ENCODE results near the gene TP53I3.
A peak's percentile ranks its signal among the peaks of the same experiment; 100 is the strongest.
"Not testable (repeated sequence)": the region's sequence is repeated elsewhere in the genome, so short reads cannot be mapped to it uniquely, and the experiment has no call there.

TP53I3 gene

GRCh38 chr2:24102677-24103076 lies 18.0 kb upstream of the TP53I3 start:
- H3K4me3 ChIP-seq (ENCODE audit: low read depth, low read length) = no peak overlapping the region
- TF ChIP-seq CTCF (IDR thresholded peaks at IDR 0.05; ENCODE audit: insufficient read depth, low read depth, low read length, missing control alignments) = no peak
- DNase-seq (ENCODE audit: low read depth) = no peak

GRCh38 chr2:24101992-24102391 lies 17.4 kb upstream of the TP53I3 start:
- no peak overlapping the region for H3K4me3 ChIP-seq (ENCODE audit: low read depth, low read length)
- no peak for TF ChIP-seq CTCF (IDR thresholded peaks at IDR 0.05; ENCODE audit: insufficient read depth, low read depth, low read length, missing control alignments)
- no peak for DNase-seq (ENCODE audit: low read depth)

- not testable (repeated sequence) for DNase-seq (ENCODE audit: low read depth); H3K4me3 ChIP-seq (ENCODE audit: low read depth, low read length)
Measured at GRCh38 chr2:24100732-24101131, 16.1 kb upstream of the TP53I3 start.

- H3K4me3 ChIP-seq (ENCODE audit: low read depth, low read length); DNase-seq (ENCODE audit: low read depth): not testable (repeated sequence)
Measured at GRCh38 chr2:24095171-24095677, 10.6 kb upstream of the TP53I3 start.

GRCh38 chr2:24093270-24093669 lies 8.6 kb upstream of the TP53I3 start:
- not testable (repeated sequence) for DNase-seq (ENCODE audit: low read depth); H3K4me3 ChIP-seq (ENCODE audit: low read depth, low read length)

GRCh38 chr2:24088821-24089359 lies 4.3 kb upstream of the TP53I3 start:
- no peak for TF ChIP-seq CTCF (IDR thresholded peaks at IDR 0.05; ENCODE audit: insufficient read depth, low read depth, low read length, missing control alignments)
- DNase-seq (ENCODE audit: low read depth) = no peak
- H3K4me3 ChIP-seq (ENCODE audit: low read depth, low read length) = no peak overlapping the region

GRCh38 chr2:24087032-24087431 lies 2.4 kb upstream of the TP53I3 start:
- DNase-seq (ENCODE audit: low read depth) = no peak
- no peak for TF ChIP-seq CTCF (IDR thresholded peaks at IDR 0.05; ENCODE audit: insufficient read depth, low read depth, low read length, missing control alignments)

GRCh38 chr2:24086241-24086640 lies 1.6 kb upstream of the TP53I3 start:
- no peak overlapping the region for H3K4me3 ChIP-seq (ENCODE audit: low read depth, low read length)
- DNase-seq (ENCODE audit: low read depth) = no peak
- TF ChIP-seq CTCF (IDR thresholded peaks at IDR 0.05; ENCODE audit: insufficient read depth, low read depth, low read length, missing control alignments) = no peak

More at GRCh38 chr2:24087032-24087431, 2.4 kb upstream of the TP53I3 start:
- no peak overlapping the region for H3K4me3 ChIP-seq (ENCODE audit: low read depth, low read length)

GRCh38 chr2:24085200-24085489 lies 511 bp upstream of the TP53I3 start:
- TF ChIP-seq CTCF (IDR thresholded peaks at IDR 0.05; ENCODE audit: insufficient read depth, low read depth, low read length, missing control alignments) = no peak
- DNase-seq (ENCODE audit: low read depth) = no peak
- H3K4me3 ChIP-seq (ENCODE audit: low read depth, low read length) = peak overlapping the region; percentile 70

Measured in GM12865 (cell line).